Stimulated activated CD8-positive, alpha-beta memory T cell treated with anti-CD3 and anti-CD28 coated beads, Interleukin-2, amount 100 ng/mL, for 1 hour (primary cell): ENCODE data around the gene TTC28.

Experiments
- DNase-seq, 2 donors: peaks; one replicate each; pipeline ENCODE4 v3.0.0-alpha.2; 2020; ENCODE audit warnings: low read depth in 2 of 2

The TTC28 gene

GRCh38 chr22:28358312-28358711 is 321.3 kb downstream of the TTC28 start:
- no peak for DNase-seq

- no peak for DNase-seq
These were observed 322.4 kb downstream of the TTC28 start for GRCh38 chr22:28357193-28357592.

GRCh38 chr22:28351476-28351875 is 328.2 kb downstream of the TTC28 start:
- no peak for DNase-seq

- no peak for DNase-seq
These were observed 330.7 kb downstream of the TTC28 start for GRCh38 chr22:28348613-28349609.

GRCh38 chr22:28346308-28346707 is 333.3 kb downstream of the TTC28 start:
- DNase-seq = no peak

GRCh38 chr22:28344918-28345703 is 334.5 kb downstream of the TTC28 start:
- DNase-seq = no peak

- DNase-seq = no peak
These were observed 338.6 kb downstream of the TTC28 start for GRCh38 chr22:28341001-28341400.

GRCh38 chr22:28333088-28333487 is 346.6 kb downstream of the TTC28 start:
- no peak for DNase-seq

- no peak for DNase-seq
These were observed 347.2 kb downstream of the TTC28 start for GRCh38 chr22:28332410-28332809.

- no peak for DNase-seq
These were observed 347.9 kb downstream of the TTC28 start for GRCh38 chr22:28331695-28332094.

- no peak for DNase-seq
These were observed 350.2 kb downstream of the TTC28 start for GRCh38 chr22:28329186-28330073.

GRCh38 chr22:28328756-28329155 is 350.9 kb downstream of the TTC28 start:
- DNase-seq = no peak

GRCh38 chr22:28316014-28316413 is 363.6 kb downstream of the TTC28 start:
- no peak for DNase-seq

GRCh38 chr22:28314959-28315358 is 364.7 kb downstream of the TTC28 start:
- no peak for DNase-seq

- DNase-seq = no peak
These were observed 369.3 kb downstream of the TTC28 start for GRCh38 chr22:28310299-28310698.

- no peak for DNase-seq
These were observed 379.9 kb downstream of the TTC28 start for GRCh38 chr22:28299753-28300152.

- no peak for DNase-seq
These were observed 380.3 kb downstream of the TTC28 start for GRCh38 chr22:28299309-28299708.

- no peak for DNase-seq
These were observed 382.1 kb downstream of the TTC28 start for GRCh38 chr22:28297504-28297903.

- no peak for DNase-seq
These were observed 383.2 kb downstream of the TTC28 start for GRCh38 chr22:28296452-28296851.

- DNase-seq = no peak
These were observed 396.5 kb downstream of the TTC28 start for GRCh38 chr22:28283068-28283654.

GRCh38 chr22:28282405-28283067 is 397.1 kb downstream of the TTC28 start:
- DNase-seq = no peak
